Neural cell (in vitro differentiated cells): Measurements from ENCODE around the gene PRKAR1B. TPM values are rescaled to one million over a fixed set of nuclear protein-coding genes. Genes with fewer than 3 reads are reported as not detected.

ENCODE experiments used
- H2AFZ ChIP-seq: fragments of 200-600, 300-800 bp; sonication (generic), shearing (Covaris generic); 2 replicates; pipeline ENCODE4 v1.6.0; 2014; ENCODE audit warnings: low read depth, mild to moderate bottlenecking, antibody characterized with exemption, low read length, moderate library complexity
- H3F3A ChIP-seq: fragments of 200-600 bp; shearing (Covaris generic); 2 replicates; pipeline ENCODE4 v1.6.1; 2016; ENCODE audit warnings: mild to moderate bottlenecking, moderate library complexity, mixed read lengths, antibody characterized with exemption, low read length; ENCODE audit not compliant: insufficient read depth, poor library complexity, severe bottlenecking
- H3K27ac ChIP-seq: fragments of 200-600, 300-800 bp; sonication (generic), shearing (Covaris generic); 2 replicates; pipeline ENCODE4 v1.5.1; 2014; ENCODE audit warnings: mild to moderate bottlenecking, low read length, moderate library complexity
- H3K27me3 ChIP-seq: fragments of 300-800, 200-600 bp; sonication (generic), shearing (Covaris generic); 2 replicates; pipeline ENCODE4 v1.6.0; 2014; ENCODE audit warnings: mild to moderate bottlenecking, low read depth, low read length, moderate library complexity; ENCODE audit not compliant: insufficient read depth
- H3K36me3 ChIP-seq: fragments of 300-800, 200-600 bp; sonication (generic), shearing (Covaris generic); 2 replicates; pipeline ENCODE4 v1.5.1; 2014; ENCODE audit warnings: mild to moderate bottlenecking, antibody characterized with exemption, low read length, moderate library complexity; ENCODE audit not compliant: insufficient read depth
- H3K4me2 ChIP-seq: fragments of 300-800, 200-600 bp; sonication (generic), shearing (Covaris generic); 2 replicates; pipeline ENCODE4 v1.6.0; 2014; ENCODE audit warnings: mild to moderate bottlenecking, low read length
- H3K4me3 ChIP-seq: fragments of 300-800, 200-600 bp; sonication (generic), shearing (Covaris generic); 2 replicates; pipeline ENCODE4 v1.5.1; 2014; ENCODE audit warnings: mild to moderate bottlenecking, low read length, moderate library complexity
- H3K79me2 ChIP-seq: fragments of 200-600 bp; shearing (Covaris generic); replicated peaks from 2 replicates; pipeline ENCODE4 v1.6.0; 2014; ENCODE audit warnings: mild to moderate bottlenecking, low read length, moderate library complexity; ENCODE audit not compliant: insufficient read depth
- H3K9ac ChIP-seq: fragments of 300-800, 200-600 bp; sonication (generic), shearing (Covaris generic); 2 replicates; pipeline ENCODE4 v1.6.1; 2016; ENCODE audit warnings: mild to moderate bottlenecking, low read length, mixed read lengths
- H3K9me2 ChIP-seq: fragments of 200-600 bp; shearing (Covaris generic); 2 replicates; pipeline ENCODE4 v1.6.1; 2016; ENCODE audit warnings: mild to moderate bottlenecking, low read length, mixed read lengths; ENCODE audit not compliant: insufficient read depth
- H3K9me3 ChIP-seq: fragments of 200-600, 300-800 bp; sonication (generic), shearing (Covaris generic); 2 replicates; pipeline ENCODE4 v1.6.1; 2016; ENCODE audit warnings: mild to moderate bottlenecking, mixed run types, low read length, moderate library complexity, mixed read lengths
- H4K20me1 ChIP-seq: fragments of 200-600 bp; shearing (Covaris generic); 2 replicates; pipeline ENCODE4 v1.6.1; 2016; ENCODE audit warnings: mild to moderate bottlenecking, mixed run types; ENCODE audit not compliant: insufficient read depth
- EP300 ChIP-seq: fragments of 450-650 bp; conservative IDR thresholded peaks from 2 replicates; pipeline ENCODE4 v1.6.1; 2014; ENCODE audit warnings: antibody characterized with exemption, mild to moderate bottlenecking, moderate library complexity; ENCODE audit not compliant: poor library complexity, severe bottlenecking
- EZH2 ChIP-seq: fragments of 200-600, 300-800 bp; shearing (Covaris generic), sonication (generic); IDR thresholded peaks from 2 replicates; pipeline ENCODE4 v1.6.1; 2014; ENCODE audit warnings: antibody characterized with exemption, low read length, borderline replicate concordance, mild to moderate bottlenecking; ENCODE audit not compliant: insufficient read depth, poor library complexity, severe bottlenecking
- MXI1 ChIP-seq: fragments of 450-650 bp; conservative IDR thresholded peaks from 2 replicates; pipeline ENCODE4 v1.6.1; 2014; ENCODE audit warnings: antibody characterized with exemption, mild to moderate bottlenecking; ENCODE audit not compliant: poor library complexity, severe bottlenecking
- POLR2AphosphoS5 ChIP-seq: IDR thresholded peaks from 2 replicates; pipeline ENCODE4 v1.6.1; 2012
- RAD21 ChIP-seq: fragments of 450-650 bp; conservative IDR thresholded peaks from 2 replicates; pipeline ENCODE4 v1.6.1; 2014; ENCODE audit warnings: antibody characterized with exemption, mild to moderate bottlenecking, moderate library complexity
- REST ChIP-seq: IDR thresholded peaks from 2 replicates; pipeline ENCODE4 v1.6.1; 2012; ENCODE audit warnings: borderline replicate concordance
- SMC3 ChIP-seq: fragments of 450-650 bp; conservative IDR thresholded peaks from 2 replicates; pipeline ENCODE4 v1.6.1; 2014; ENCODE audit warnings: antibody characterized with exemption, mild to moderate bottlenecking, moderate library complexity; ENCODE audit not compliant: poor library complexity
- TAF1 ChIP-seq: IDR thresholded peaks from 2 replicates; pipeline ENCODE4 v1.6.1; 2012; ENCODE audit warnings: low read depth
- polyA plus RNA-seq: library from polyadenylated mRNA; depleted of rRNA; stranded (reverse); fragments of >200 nt; gene quantifications from 2 replicates; pipeline ENCODE4 v1.2.3, GENCODE V29; 2014
- TF ChIP-seq, protein P1 (sequence below): fragments of 450-650 bp; IDR thresholded peaks from 2 replicates; pipeline ENCODE4 v1.5.1; 2014; ENCODE audit warnings: antibody characterized with exemption, mild to moderate bottlenecking, moderate library complexity; ENCODE audit not compliant: poor library complexity, severe bottlenecking

PRKAR1B gene
- polyA plus RNA-seq, 1 donor from 2014 or later = 38.6 TPM

DNA sequence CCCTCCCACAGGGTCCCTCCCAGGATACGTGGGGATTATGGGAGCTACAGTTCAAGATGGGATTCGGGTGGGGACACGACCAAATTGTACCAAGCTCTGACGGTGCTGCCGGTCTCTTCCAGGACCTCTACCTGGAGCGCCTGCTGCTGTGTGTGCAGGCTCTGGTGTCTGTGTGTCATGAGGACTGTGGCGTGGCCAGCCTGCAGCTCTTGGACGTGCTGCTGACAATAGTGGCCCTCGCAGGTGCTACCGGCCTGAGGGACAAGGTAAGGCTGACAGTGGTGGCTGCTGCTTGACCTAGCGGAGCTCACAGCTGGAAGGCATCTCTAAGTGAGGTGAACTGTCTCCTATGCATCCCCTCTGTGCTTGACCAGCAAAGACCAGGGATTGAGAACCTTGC, 34.5 kb upstream of the PRKAR1B start:
- Histone ChIP-seq H3F3A (no peaks in the 10 kb centered on the region), H3K9me2 (no peaks in the 10 kb centered on the region), H2AFZ (no peak overlapping the region), H3K27ac (no peak overlapping the region), H3K27me3 (no peaks in the 10 kb centered on the region), H3K9ac (no peak overlapping the region), H3K4me2 (no peak overlapping the region), H3K4me3 (no peak overlapping the region), H3K9me3 (no peaks in the 10 kb centered on the region), H3K36me3 (no peaks in the 10 kb centered on the region), H3K79me2 (no peaks in the 10 kb centered on the region), H4K20me1 (no peaks in the 10 kb centered on the region)
- TF ChIP-seq, protein P1, sequence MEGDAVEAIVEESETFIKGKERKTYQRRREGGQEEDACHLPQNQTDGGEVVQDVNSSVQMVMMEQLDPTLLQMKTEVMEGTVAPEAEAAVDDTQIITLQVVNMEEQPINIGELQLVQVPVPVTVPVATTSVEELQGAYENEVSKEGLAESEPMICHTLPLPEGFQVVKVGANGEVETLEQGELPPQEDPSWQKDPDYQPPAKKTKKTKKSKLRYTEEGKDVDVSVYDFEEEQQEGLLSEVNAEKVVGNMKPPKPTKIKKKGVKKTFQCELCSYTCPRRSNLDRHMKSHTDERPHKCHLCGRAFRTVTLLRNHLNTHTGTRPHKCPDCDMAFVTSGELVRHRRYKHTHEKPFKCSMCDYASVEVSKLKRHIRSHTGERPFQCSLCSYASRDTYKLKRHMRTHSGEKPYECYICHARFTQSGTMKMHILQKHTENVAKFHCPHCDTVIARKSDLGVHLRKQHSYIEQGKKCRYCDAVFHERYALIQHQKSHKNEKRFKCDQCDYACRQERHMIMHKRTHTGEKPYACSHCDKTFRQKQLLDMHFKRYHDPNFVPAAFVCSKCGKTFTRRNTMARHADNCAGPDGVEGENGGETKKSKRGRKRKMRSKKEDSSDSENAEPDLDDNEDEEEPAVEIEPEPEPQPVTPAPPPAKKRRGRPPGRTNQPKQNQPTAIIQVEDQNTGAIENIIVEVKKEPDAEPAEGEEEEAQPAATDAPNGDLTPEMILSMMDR = no peak
- TF ChIP-seq POLR2AphosphoS5 = no peak
- no peak for TF ChIP-seq EP300
- TF ChIP-seq REST = no peak
- TF ChIP-seq MXI1 = no peak
- no peak for TF ChIP-seq TAF1
- no peak for TF ChIP-seq SMC3
- no peak for TF ChIP-seq EZH2
- no peak for TF ChIP-seq RAD21

DNA sequence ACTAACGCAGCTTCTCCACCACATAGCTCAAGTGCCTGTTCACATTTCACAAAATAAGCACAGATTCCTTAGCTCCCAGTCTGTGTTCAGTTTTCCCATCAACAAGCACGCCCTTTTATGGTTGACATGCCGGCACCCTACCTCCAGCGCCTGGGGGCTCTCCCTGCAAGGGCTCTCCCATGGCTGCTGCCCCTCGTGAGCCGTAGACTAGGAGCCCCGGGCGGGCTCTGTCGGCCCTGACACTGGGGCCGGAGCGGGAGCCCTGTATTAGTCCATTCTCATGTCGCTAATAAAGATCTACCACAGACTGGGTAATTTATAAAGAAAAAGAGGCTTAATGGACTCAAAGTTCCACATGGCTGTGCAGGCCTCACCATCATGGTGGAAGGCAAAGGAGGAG, 34.0 kb upstream of the PRKAR1B start:
- H2AFZ ChIP-seq = no peak overlapping the region
- H3K79me2 ChIP-seq = no peaks in the 10 kb centered on the region
- TF ChIP-seq POLR2AphosphoS5 (no peak), EZH2 (no peak), REST (no peak), RAD21 (no peak), EP300 (no peak), MXI1 (no peak)
- TF ChIP-seq, protein P1 = no peak
- H3K9me2 ChIP-seq = no peaks in the 10 kb centered on the region
- H3K27me3 ChIP-seq = no peaks in the 10 kb centered on the region
- no peak overlapping the region for H3K27ac ChIP-seq
- H3K4me2 ChIP-seq = no peak overlapping the region
- H3F3A ChIP-seq = no peaks in the 10 kb centered on the region
- no peak overlapping the region for H3K4me3 ChIP-seq
- H3K9me3 ChIP-seq = no peaks in the 10 kb centered on the region
- H4K20me1 ChIP-seq = no peaks in the 10 kb centered on the region
- H3K9ac ChIP-seq = no peak overlapping the region
- no peaks in the 10 kb centered on the region for H3K36me3 ChIP-seq
